Measurements from ENCODE around the gene ZBTB39. TPM values are rescaled to one million over a fixed set of nuclear protein-coding genes. Genes with fewer than 3 reads are reported as not detected.

ZBTB39 gene
- total RNA-seq, 1 donor, result 5.2 TPM

DNA sequence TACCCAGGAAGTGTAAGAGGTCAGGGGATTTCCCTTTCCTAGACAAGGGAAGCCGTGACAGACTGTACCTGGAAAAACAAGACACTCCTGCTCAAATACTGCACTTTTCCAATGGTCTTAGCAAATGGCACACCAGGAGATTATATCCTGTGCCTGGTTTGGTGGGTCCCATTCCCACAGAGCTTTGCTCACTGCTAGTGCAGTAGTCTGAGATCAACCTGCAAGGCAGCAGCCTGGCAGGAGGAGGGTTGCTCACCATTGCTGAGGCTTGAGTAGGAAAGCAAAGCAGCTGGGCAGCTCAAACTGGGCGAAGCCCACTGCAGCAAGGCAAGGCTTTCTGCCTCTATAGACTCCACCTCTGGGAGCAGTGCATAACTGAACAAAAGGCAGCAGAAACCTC, 47.9 kb downstream of the ZBTB39 start:
- no peak for DNase-seq (ENCODE audit: low read depth)
- TF ChIP-seq, protein P1, sequence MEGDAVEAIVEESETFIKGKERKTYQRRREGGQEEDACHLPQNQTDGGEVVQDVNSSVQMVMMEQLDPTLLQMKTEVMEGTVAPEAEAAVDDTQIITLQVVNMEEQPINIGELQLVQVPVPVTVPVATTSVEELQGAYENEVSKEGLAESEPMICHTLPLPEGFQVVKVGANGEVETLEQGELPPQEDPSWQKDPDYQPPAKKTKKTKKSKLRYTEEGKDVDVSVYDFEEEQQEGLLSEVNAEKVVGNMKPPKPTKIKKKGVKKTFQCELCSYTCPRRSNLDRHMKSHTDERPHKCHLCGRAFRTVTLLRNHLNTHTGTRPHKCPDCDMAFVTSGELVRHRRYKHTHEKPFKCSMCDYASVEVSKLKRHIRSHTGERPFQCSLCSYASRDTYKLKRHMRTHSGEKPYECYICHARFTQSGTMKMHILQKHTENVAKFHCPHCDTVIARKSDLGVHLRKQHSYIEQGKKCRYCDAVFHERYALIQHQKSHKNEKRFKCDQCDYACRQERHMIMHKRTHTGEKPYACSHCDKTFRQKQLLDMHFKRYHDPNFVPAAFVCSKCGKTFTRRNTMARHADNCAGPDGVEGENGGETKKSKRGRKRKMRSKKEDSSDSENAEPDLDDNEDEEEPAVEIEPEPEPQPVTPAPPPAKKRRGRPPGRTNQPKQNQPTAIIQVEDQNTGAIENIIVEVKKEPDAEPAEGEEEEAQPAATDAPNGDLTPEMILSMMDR (IDR thresholded peaks at IDR 0.05; ENCODE audit: insufficient read depth, low read length), result no peak
- H3K4me3 ChIP-seq (ENCODE audit: low read depth, low read length), result no peak overlapping the region

DNA sequence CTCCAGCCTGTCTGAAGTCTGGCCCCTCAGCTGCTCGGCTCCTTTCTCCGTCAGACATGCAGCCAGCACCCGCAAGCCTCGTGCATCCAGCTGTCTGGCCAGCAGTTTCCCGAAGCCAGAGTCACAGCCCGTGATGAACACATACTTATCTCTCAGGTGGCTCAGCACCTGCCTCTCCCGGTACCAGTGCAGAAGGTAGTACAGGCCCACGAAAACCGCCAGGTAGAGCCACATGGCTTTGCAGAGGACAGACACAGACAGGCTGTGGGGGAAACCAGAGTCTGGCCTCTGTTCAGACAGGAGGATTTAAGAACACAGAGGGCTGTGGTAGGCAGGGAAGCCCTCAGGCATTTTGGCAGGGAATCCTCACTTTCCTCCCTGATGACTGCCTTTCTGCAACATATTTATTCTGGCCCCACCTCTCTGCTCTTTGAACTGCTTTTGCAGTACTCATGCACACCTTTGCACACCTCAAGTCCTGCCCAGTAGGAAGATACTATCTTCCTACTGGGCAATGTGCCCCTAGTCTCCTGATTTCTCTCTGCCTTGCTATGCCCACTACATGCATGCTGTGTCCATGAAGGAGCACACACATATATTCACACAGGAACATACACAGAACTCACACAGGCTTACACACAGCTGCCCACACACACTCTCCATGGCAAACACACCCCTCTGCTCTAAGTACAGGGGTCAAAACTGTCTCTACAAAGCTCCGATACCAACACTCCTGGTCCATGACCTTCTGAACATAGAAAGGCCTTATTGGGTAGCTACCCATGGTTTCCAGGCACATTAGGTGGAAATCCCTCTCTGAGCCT, 48.9 kb downstream of the ZBTB39 start, which contains the start of gene RDH16:
Gene RDH16 (minus strand): TSS at position 380 of the 824 bp plus-strand sequence. CDS start 146 bp downstream, at position 234.
- no peak within 1 kb of the TSS for H3K4me3 ChIP-seq (ENCODE audit: low read depth, low read length)
- no peak for DNase-seq (ENCODE audit: low read depth)
- TF ChIP-seq, protein P1 (IDR thresholded peaks at IDR 0.05; ENCODE audit: insufficient read depth, low read length), result no peak

DNA sequence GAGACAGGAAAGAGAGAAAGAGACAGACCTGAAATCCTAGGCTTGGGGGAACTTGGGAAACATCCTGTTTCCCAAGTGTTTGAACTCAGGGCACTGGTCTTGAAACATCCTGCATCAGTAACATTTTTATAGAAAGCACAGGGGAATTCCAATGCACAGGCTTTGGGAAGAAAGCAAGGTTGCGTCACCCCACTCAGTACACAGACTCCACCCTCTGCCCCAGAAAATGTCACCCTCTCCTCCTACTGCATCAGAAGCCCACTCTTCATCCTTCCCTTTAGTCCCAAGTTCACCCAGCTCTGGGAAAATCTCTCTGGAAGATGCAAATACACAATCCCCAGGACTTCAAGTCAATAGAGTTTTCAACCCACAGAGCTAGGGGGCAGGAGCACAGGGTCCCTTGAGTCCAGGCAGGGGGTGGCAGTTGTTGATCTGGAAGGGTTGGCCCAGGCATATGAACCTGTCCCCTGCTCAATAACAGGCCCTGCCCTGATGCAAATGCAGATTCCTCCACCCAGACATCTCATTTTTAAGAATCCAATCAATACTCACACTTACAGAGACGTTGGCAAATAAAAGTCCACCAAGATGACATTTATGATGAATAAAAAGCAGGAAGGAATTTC, 50.6 kb downstream of the ZBTB39 start:
- DNase-seq (ENCODE audit: low read depth), result peak; percentile 18
- no peak overlapping the region for H3K4me3 ChIP-seq (ENCODE audit: low read depth, low read length)
- TF ChIP-seq, protein P1 (IDR thresholded peaks at IDR 0.05; ENCODE audit: insufficient read depth, low read length), result no peak

DNA sequence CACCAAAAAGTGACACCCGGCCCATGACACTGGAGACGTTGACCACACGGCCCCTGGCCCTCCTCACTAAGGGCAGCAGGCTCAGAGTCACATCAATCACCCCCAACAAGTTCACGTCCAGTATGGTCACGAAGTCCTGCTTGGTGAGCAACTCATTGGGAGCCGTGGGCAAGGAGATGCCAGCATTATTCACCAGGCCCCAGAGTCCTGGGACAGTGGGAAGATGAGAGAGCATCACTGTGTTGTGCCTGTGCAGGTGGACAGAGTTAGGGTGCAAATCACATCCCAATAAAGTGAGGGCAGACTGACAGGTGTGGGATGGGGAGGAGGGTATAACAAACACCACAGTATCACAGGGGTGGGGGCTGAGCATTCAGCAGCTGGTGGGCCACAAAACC, 51.4 kb downstream of the ZBTB39 start:
- DNase-seq (ENCODE audit: low read depth), result no peak
- TF ChIP-seq, protein P1 (IDR thresholded peaks at IDR 0.05; ENCODE audit: insufficient read depth, low read length), result no peak
- H3K4me3 ChIP-seq (ENCODE audit: low read depth, low read length), result no peak overlapping the region

DNA sequence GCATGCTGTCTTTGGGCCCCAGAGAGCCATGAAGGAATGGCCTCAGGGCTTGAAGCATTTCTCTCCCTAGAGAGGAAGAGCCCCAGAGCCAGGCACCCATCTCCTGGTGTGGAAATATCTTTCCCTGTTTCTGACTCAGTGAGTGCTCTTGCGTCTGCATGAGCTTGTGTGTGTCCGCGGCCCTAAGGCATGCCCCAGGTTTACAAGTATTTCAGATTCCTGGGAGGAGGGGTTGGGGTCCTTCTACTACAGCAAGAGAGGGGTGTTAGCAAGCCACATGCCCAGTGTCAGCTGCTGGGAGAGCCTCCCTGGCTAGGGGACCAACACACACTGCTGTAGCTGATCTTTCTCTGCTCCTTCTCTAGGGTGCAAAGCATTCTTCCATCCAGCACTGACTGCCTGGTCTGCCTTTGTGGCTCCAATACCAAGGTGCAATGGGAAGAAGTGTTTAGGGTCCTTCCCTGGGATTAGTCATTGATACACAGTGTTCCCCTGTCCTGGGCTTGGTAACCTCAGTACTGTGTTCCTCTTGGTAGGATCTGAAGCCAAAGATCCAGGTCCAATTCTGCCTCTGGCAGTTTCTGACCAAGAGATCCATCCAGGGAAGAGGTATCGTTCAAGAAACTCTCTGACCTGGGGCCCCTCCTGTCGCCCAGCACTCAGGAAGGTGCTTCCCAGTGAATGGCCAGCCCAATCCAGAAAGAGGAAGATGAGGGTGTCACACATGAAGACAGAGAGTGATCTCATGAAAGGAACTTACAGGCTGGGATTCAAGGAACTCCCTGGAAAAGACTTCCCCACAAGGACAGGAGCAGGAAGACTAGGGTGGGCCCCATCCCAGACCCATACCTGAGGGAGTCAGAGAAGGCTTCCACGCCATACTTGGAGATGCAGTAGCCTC, 52.0 kb downstream of the ZBTB39 start:
- H3K4me3 ChIP-seq (ENCODE audit: low read depth, low read length), result no peak overlapping the region
- TF ChIP-seq, protein P1 (IDR thresholded peaks at IDR 0.05; ENCODE audit: insufficient read depth, low read length), result no peak
- no peak for DNase-seq (ENCODE audit: low read depth)

DNA sequence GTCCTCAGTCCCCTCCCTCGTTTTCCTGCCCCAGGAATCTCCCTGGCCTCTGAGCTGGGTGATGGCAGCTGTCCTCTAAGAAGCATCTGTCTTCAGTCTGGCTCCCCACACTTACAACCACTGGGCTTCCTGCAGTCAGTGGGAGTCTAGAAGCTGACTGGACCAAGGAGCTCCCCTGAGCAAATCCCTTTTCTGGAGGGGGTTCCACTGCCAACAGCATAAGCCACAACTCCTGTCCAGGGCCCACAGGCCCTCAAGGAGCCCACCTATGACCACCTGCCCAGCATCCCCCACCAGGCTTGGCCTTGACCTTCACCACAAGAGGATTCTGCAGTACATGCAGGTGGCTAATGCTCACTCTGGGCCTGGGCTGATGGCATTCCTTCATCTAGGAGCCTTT, 53.0 kb downstream of the ZBTB39 start:
- TF ChIP-seq, protein P1 (IDR thresholded peaks at IDR 0.05; ENCODE audit: insufficient read depth, low read length), result no peak
- DNase-seq (ENCODE audit: low read depth), result no peak

More for the DNA sequence above, 53.0 kb downstream of the ZBTB39 start:
- H3K4me3 ChIP-seq (ENCODE audit: low read depth, low read length), result no peak overlapping the region

Measured in fibroblast of the aortic adventitia (primary cell).